CD4-positive, alpha-beta T cell treated with Interleukin-10 for 1 hour (primary cell): ENCODE data around the gene DDA1.

Source experiments
- DNase-seq: peaks from one replicate; pipeline ENCODE4 v3.0.0-alpha.2; 2020

DDA1 gene

GRCh38 chr19:17312189-17313113 is 3.1 kb downstream of the DDA1 start:
- no peak for DNase-seq

DNA sequence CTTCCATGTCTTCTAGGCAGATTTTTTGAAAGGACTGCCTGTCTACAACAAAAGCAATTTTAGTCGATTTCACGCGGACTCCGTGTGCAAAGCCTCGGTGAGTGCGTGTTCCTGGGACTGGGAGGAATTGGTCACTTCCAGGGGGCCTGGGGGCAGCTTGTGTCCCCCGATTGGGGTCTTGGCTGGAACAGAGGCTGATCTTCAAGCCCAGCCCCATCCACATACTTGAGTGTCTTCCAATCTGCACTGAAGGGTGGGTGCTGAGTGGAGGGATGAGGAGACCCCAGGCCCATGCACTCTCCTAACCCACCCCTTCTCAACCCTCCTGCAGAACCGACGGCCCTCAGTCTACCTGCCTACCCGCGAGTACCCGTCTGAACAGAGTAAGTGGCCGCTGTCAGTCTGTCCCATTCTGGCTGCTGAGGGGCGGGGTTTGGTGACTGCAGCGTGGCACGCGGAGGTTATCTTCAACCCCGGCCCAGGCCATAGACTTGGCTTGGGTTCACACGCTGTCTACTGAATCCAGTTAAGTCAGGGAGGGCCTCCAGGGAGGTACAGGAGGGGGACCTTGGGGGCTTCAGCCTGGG is 4.7 kb downstream of the DDA1 start:
- no peak for DNase-seq

GRCh38 chr19:17318966-17319365 is 9.6 kb downstream of the DDA1 start:
- DNase-seq, result no peak

DNA sequence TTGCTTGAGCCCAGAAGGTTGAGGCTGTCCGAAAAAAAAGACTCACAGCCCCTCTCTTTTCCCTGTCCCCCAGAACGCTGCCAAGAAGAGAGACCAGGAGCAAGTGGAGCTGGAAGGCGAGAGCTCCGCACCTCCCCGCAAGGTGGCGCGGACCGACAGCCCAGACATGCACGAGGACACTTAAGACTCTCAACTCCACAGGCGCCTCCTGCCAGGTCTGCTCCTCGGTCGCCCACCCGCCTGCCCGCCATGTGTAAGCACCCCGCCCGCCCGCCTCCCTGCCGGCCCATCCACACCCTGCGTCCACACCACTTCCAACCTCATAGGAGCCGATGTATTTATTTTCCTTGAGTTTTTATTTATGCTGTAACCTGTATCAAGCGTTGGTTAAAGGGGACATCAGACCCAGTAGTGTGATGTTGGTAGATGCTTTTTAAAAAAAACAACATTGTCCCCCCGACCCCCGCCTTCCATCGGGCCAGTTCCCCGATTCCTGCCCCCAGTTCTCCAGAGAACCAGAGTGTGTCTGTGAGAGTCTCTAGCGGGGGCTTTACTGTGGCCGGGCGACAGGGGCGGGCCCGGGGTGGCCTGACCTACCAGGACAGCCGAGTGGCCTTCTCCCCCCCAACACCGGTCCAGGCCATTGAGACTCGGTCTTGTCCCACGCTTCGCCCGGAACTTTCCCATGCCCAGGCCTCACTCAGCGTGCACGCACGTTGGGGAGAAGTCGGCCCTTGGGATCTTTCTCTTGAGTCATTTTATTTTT is 10.3 kb downstream of the DDA1 start:
- no peak for DNase-seq

DNA sequence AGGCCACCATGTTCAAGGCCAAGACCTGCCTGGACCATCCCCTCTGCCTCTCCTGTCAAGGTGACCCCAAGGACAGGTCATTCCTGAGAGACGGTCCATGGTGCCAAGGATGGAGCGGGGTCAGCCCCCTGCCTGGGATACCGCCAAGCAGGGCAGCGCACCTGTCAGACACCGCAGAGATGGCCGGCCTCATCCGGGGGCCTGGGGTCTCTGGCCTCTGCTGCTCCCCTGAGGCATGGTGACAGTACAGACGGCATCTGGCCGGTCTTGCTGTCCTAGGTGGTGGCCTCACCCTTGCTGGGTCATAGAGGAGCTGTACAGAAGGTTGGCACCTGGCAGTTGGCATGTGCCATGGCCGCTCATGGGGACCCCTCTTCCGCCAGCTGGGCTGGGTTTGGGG is 11.1 kb downstream of the DDA1 start:
- no peak for DNase-seq

DNA sequence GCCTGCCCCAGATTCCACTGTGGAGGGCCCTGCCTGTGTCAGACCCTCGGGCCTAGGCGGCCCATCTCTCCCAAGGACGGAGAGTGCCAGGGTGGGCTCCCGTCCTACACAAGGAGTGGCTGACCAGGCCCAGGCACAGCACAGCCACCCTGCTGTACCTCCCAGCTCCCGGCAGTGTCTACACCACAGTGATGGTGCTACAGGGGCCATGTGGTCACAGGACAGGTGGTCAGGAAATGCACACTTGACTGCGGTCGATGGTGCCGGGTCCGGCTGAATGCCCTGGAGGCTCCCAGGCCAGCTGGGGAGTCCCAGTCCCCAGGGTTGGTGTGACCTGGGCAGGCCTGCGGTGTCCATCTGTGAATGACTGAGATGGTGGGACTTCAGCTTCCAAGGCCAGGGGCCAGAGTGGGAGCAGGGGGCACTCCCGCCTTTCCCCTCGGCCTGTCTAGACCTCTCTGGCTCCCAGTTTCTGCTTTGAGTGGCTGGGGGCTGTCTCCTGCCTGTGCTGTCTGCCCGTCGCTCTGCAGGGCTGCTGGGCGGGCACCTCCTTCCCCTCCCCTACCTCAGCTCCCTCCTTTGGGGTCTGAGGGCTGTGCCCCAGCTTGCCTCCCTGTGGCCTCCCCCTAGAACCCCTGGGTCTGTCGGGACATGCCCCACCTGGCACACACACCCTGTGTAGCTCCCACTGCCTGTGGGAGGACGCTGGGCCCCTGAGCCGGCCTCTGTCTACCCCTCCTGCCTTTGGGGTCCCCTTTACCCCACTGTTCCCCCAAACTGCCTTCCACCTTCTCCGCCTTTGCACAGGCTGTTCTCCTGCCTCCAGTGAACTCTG is 12.5 kb downstream of the DDA1 start:
- DNase-seq, result no peak

DNA sequence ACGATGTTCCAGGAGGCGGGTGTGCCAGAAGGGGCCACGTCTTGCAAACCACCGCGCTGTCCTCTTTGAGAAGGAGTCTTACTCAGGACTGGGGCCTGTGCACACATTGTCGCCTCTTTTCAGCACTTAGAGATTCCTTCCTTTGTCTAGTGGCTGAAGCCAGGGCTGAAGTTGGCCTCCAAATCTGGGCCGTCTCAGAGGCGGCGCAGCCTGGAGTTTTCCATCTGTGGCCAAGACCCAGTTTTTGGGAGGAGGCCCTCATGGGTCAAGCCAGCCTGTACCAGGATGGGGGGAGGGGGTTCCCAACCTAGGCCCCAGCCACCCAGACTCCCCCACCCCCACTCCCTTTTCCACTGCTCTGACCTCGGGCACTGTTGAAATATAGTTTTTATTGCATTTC is 13.5 kb downstream of the DDA1 start:
- DNase-seq, result no peak

DNA sequence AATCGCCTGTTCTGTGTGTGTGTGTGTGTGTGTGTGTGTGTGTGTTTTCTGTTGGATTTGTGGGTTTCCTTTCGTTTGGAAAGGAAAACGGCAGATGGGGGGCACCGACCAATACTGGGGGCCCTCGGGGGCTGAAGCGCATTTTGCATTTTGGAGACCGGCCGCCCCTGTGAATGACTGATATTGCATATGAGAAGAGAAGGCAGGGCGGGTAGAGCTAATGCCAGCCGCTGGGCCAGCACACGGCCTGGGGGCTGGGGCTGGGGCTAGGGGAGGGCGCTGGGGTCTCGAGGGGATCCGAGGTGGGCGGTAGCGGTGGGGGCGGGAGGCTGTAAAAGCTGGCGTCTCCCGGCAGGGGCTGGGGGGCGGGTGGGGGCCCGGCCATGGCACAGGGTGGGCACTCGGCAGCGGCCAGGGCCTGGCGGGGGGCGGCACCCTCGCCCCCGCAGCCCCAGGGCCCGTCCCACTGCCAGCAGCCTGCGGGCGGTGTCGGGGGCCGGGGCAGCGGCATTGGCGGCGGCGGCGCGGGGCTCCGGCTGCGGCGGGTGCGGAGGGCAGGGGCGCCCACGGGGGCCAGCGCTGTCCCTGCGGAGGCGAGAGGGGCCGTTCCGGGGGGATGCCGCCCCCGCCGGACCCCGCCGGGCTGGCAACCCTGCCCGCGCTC is 14.1 kb downstream of the DDA1 start:
- no peak for DNase-seq

- no peak for DNase-seq
Measured at GRCh38 chr19:17323964-17324332, 14.6 kb downstream of the DDA1 start.

- no peak for DNase-seq
Measured at GRCh38 chr19:17324357-17325114, 15.2 kb downstream of the DDA1 start.

DNA sequence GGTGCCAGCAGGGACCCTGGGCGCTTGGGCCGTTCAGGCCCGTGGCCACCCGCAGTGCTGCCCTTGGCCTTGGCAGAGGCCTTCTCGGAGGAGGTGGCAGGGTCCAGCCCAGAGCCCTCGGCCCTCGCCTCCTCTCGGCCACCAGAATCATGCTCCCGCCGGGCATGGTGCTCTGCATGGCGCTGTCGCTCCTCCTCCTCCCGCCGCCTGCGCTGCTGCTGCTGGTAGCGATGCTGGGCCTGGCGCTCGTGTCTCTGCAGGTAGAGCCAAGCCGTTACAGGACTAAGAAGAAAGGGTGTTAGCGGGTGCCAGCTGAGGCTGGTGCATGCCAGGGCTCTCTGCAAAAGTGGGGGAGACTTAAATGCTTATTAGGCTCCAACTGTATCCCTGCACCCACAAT is 15.8 kb downstream of the DDA1 start:
- DNase-seq, result no peak

DNA sequence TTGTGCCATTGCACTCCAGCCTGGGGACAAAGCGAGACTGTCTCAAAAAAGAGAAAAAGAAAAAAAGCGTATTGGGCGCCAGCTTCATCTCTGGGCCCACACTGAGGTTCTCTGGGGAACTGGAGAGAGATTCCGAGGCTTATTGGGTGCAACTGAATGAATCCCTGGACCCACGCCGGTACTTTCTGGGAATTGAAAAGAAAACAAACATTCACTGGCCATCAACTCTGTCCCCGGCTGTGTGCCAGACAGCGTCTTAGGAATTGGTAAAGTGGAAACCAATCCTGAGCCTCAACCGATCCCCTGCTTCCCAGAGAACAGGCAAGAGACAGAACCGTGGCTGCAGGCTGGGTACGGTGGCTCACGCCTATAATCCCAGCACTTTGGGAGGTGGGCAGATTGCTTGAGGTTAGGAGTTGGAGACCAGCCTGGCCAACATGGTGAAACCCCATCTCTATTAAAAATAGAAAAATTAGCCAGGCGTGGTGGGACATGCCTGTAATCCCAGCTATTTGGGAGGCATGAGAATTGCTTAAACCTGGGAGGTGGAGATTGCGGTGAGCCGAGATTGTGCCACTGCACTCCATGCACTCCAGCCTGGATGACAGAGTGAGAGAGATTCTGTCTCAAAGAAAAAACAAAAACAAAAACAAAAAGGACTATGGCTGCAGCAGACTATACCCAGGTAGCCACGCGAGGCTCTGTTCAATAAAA is 16.7 kb downstream of the DDA1 start:
- no peak for DNase-seq

DNA sequence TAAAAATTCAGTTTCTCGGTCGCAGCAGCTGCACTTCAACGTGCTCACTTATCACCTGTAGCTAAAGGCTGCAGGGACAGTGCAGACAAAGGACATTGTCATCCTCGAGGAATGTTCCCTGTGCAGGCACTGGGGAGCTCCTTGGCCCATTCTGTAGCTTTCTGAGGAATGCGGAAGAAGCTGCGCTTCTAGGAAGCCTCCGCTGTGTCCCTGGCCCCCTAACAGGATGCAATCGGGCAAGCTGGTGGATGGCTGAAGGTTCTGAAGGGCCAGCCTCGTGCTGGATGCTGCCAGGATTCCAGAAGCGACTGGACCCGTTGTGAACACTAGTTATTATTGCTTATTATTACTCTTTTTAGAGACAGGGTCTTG is 17.2 kb downstream of the DDA1 start:
- no peak for DNase-seq

DNA sequence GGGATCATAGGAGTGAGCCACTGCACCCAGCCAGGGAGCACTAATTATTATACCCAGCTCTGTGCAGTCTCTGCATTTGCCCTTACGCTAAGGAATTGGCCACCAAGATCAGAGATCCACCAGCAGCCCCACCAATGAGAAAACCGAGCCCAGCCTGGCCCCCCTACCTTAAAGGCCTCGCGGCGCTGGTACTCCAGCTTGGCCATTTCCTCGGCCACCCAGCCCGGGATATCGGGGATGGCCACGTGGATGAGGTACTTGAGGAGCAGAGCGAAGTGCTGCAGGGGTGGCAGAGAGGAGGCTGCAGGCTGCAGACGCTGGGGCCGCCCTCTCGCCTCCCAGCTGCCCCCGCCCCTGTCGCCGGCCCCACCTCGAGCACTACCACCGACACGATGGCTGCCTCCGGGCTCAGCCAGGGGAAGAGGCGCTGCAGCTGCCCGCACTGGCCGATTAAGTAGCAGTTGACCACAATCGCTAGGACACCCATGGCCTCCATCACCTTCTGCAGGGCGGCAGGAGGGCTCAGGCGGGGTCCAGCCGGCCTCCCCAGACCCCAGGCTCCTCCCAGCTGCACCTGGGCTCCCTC is 17.8 kb downstream of the DDA1 start:
- no peak for DNase-seq

GRCh38 chr19:17327654-17328516 is 18.5 kb downstream of the DDA1 start:
- DNase-seq, result peak; percentile 68

GRCh38 chr19:17328517-17329365 is 19.4 kb downstream of the DDA1 start:
- peak; percentile 51 for DNase-seq

DNA sequence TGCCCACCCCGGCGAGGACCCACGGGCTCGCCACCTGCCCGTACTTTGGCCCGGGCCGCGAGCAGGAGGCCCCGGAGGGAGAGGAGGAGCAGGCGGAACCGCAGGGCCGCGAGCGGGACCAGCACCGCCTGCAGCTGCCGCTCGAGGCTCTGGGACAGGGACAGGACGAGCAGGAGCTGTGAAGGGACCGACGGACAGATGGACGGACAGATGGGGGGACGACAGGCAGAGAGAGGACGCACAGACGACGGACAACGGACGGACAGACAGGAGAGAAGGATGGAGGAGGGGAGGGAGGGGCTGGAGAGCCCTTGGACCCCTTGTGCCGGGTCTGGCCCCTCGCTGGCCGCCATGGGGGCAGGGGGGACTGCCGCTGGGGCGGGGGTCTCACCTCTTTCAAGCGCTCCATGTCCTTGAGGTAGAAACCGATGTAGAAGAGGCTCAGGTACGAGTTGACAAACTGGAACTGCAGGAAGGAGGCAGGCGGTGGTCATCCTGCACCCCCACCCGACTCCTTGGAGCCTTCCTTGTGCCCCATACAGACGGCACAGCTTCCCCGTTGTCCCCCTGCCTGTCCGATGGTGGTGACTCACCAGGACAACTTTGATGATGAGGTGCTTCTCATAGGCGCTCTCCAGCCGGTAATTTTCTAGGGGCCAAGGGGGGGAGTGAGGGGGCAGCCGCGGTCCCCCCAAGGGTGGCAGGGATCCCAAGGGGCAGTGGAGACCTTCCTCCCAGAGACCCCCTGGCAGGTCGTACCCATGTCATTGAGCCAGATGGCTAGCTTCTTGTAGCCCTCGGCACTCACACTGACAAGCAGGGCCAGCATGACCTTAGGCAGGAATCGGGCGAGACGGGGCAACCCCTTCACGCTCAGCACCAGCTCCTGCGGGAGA is 20.3 kb downstream of the DDA1 start:
- DNase-seq, result no peak
